GM12892 (cell line): Measurements from ENCODE around the gene CEP72.

ENCODE experiments used
- DNase-seq: peaks from one replicate; pipeline ENCODE4 v3.0.0; 2011; ENCODE audit not compliant: insufficient read length
- FAIRE-seq: peaks from 2 replicates; lab custom pipeline; 2011; peaks lifted over from hg19 to GRCh38; lab: Jason Lieb, UNC
- POLR2A ChIP-seq: IDR thresholded peaks from 2 replicates; pipeline ENCODE4 v1.6.1; 2011; ENCODE audit warnings: low read depth, low read length, control low read depth
- POLR2AphosphoS5 ChIP-seq: IDR thresholded peaks from 2 replicates; pipeline ENCODE4 v1.6.1; 2011; ENCODE audit warnings: low read depth, low read length, control low read depth
- TAF1 ChIP-seq: IDR thresholded peaks from 2 replicates; pipeline ENCODE4 v1.6.1; 2011; ENCODE audit warnings: low read depth, mild to moderate bottlenecking, control low read depth, low read length, borderline replicate concordance

Gene CEP72

DNA sequence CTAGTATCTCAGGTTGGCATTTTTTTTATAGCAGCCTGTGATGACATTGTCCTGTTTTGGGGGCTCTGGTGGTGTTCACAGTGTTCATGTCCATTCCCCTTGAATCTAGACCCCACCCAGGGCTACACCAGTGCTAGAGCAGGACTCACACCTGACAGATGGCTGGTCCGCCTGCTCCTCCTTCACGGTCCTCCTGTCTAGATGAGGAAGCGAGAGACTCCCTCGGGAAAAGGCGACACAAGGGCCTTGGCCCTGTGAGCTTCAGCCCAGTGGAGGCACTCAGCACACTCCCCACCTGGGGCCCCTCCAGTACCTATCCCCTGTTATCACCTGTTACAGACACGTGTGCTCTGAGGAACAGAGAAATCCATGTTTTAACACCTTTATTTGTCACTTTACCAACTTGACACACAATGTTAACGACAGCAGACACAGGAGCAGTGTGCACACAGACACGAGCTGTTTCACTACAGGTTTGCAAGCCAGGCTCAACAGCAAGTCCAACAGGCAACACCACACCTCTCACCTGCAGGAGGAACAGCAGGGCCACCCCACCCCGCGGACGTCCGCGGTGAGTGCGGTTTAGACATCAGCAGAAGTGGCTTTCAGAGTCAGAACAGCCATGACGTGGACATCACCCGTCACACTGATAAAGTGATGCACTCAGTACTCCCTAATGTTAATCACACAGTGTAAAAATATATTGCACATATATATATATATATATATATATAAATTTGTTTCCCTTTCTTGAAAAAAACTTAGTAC, 47.5 kb downstream of the CEP72 start:
- TF ChIP-seq TAF1 (no peak), POLR2AphosphoS5 (no peak), POLR2A (no peak)
- DNase-seq (no peak), FAIRE-seq (no peak)

DNA sequence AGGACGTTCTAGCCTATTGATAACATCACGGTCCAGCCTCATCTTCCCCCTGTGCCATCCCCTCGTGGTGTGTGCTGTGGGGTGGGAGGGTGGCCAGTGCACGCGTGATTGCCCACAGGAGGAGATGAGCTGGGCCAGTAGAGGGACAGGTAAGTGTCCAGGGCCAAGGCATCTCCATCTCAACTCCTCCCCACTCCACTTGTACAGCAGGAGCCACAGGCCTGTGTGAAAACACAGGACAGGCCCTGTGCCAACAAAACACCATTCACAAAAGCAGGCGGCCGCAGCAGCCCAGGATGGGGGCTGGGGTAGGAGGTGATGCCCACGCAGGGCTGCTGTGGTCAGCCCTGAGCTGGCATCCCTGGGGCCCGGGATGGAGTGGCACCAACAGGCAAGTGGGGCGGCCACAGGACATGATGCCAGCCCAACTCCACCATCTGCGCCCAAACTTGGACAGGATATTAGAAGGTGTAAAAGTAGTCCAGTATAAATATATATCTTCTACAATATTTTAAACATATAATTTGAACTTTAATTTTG, 48.4 kb downstream of the CEP72 start:
- no peak for FAIRE-seq
- TF ChIP-seq POLR2AphosphoS5: no peak
- DNase-seq: no peak

DNA sequence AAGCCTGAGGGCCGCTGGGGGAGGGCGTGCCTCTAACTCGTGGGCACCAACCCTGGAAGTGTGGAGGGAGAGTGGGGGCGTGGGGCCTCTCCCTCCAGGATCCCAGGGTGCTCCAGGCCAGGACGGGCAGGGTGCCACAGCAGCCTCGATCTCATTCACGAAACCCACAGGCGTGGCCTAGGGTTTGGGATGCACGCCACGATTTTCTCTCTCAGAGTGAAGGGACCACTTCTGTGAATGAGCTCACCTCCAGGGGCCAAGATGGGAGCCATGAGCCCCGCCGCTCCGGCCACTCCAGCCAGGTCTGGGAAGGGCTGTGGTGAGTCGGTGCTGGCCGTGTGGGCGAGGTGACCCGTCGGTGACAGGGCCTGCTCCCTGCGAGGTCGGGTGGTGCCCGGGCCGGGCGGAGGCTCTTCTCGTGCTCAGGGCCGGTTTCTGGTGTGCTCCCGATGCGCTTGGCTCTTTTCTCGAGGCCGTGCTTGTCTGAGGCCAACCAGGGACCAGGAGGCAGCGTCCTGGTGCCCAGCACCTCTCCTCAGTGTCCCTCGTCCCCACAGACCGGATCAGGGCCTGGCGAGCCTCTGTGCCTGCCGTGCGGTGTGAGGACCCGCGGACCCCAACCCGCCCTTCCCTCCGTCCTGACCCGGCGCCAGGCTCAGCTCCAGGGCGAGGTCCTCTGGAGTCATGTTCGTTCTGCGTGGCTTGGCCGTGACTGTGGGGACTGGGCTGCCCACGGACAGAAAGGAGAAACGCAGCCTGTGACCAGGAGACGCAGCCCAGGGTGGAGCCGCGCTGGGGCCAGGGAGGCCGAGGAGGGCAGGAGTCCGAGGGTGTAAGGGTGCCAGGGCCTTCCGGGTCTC, 50.0 kb downstream of the CEP72 start:
- TF ChIP-seq POLR2AphosphoS5 (no peak), TAF1 (no peak), POLR2A (no peak)
- FAIRE-seq: no peak
- DNase-seq: no peak

DNA sequence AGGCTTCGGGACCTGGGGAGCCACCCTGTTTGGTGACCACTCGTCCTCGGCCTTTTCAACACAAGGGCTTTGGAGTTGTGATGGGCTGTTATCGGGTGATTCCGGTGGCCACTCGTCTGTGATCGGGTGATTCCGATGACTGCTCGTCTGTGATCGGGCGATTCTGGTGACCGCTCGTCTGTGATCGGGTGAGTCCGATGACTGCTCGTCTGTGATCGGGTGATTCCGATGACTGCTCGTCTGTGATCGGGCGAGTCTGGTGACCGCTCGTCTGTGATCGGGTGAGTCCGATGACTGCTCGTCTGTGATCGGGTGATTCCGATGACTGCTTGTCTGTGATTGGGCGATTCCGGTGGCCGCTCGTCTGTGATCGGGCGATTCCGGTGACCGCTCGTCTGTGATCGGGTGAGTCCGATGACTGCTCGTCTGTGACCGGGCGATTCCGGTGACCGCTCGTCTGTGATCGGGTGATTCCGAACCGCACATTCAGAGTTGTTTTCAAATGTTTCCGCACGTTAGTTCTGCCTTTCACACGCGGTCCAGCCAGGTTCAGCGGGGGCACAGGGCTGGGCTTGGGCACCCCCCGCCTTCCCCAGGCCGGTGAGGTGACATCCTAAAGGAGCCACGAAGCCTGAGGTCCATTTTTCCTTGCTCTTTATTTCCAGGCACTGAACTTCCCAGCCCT, 50.8 kb downstream of the CEP72 start:
- DNase-seq: no peak
- FAIRE-seq: no peak
- TF ChIP-seq POLR2AphosphoS5 (no peak), TAF1 (no peak), POLR2A (no peak)

DNA sequence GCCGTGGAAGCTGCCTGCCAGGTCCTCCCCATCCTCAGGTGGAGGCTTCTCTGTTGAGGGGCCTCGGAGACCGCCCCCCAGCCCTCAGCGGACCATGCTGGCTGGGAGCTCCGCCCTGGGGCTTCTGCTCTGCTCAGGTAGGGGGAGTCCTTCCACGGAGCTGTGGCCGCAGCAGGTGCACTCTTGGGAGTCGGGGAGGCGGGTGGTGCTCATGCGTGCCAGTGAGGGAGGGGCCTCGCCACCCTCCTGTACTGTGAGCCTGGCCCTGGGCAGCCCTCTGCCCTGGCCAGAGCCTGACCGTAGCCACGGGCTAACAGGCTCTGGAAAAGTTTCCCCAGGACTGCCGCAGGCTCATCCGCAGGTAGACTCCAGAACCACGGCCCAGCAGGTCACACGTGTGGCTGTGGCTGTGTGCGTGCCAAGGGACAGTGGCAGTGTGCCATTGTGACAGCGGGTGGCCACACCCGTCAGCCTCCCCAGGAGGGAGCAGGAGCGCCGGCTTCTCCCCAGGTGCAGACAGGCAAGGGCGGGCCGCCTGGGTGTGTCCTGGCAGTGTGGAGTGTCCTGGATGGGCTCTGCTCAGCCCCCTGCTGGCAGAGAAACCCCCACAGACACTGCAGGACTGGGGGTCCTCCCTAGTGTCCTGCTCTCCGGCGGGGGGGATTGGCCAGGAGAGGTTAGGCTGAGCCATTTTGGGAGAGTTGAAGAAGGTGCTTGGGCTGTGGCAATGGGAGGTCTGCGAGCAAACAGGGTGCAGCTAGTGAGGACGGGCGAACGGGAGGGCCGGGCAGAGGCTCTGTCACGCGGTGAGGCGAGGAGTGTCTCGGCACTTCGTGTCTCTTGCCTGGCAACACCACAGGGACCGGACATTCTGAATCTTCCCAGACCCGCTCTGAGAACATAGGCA, 51.5 kb downstream of the CEP72 start:
- no peak for DNase-seq
- TF ChIP-seq POLR2AphosphoS5: no peak
- TF ChIP-seq POLR2A: no peak
- no peak for TF ChIP-seq TAF1
- FAIRE-seq: no peak

DNA sequence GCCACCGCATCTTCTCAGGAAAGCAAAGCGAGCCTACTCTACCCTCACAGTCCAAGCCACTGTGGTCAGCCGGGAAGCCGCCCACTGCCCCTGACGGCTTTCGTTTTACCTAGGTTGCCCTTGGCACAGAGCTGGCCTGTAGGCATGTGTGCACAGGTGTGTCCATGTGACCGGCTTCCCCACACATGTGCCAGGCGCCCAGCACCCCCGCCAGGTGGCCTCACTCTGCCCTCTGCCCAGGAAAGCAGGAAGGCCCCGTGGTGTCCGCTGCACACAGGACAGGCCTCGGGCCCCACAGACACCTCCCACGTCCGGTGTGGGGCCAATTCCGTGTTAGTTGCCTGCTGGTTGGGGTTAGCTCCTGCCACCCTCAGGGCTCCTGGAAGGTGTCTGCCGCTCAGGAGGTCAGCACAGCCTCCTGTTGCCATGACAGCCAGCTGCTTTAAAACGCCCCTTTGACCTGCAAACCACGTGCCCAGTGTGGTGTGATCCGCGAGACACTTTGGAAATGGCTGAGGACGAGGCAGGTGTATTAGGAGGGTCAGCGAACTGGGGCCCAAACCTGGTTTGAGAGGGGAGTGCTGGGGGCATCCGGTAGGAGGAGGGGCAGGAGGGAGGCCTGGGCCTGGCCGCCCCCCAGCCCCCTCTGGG, 52.3 kb downstream of the CEP72 start:
- TF ChIP-seq TAF1: no peak
- TF ChIP-seq POLR2AphosphoS5: no peak
- no peak for TF ChIP-seq POLR2A
- no peak for DNase-seq
- no peak for FAIRE-seq

DNA sequence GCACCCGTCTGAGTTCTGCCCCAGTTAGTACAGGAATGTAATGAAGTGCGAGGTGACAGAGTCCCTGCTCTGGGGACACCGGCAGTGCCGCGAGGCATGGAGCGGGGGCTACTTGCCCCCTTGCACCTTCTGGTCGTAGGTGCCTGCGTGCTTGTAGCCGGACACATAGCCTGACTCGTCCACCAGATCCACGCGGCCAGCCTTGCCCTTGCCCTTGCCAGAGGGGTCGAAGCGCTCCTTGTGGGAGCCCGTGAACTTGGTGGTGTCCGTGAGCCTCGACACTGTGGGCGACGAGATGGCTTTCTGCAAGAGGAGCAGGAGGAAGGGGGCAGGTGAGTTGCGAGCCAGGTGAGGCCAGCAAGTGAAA, 52.8 kb downstream of the CEP72 start:
- FAIRE-seq (no peak), DNase-seq (no peak)
- no peak for TF ChIP-seq POLR2A
- no peak for TF ChIP-seq TAF1
- TF ChIP-seq POLR2AphosphoS5: no peak

DNA sequence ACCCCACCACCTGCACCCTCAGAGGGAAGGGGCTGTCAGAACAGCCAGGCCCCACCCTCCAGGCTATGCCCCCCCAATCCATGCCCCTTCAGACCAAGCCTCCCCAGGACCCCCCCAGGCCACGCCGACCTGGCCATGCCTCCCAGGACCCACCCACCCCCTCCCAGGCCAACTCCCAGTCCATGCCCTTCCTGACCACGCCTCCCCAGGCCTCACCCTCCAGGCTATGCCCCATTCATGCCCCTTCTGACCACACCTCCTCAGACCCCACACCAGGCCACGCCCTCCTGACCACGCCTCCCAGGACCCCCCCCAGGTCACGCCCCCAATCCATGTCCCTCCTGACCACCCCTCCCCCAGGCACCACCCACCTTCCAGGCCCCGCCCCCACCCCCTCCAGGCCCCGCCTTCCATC, 53.4 kb downstream of the CEP72 start:
- DNase-seq (no peak), FAIRE-seq (no peak)
- TF ChIP-seq POLR2AphosphoS5 (no peak), TAF1 (no peak), POLR2A (no peak)

DNA sequence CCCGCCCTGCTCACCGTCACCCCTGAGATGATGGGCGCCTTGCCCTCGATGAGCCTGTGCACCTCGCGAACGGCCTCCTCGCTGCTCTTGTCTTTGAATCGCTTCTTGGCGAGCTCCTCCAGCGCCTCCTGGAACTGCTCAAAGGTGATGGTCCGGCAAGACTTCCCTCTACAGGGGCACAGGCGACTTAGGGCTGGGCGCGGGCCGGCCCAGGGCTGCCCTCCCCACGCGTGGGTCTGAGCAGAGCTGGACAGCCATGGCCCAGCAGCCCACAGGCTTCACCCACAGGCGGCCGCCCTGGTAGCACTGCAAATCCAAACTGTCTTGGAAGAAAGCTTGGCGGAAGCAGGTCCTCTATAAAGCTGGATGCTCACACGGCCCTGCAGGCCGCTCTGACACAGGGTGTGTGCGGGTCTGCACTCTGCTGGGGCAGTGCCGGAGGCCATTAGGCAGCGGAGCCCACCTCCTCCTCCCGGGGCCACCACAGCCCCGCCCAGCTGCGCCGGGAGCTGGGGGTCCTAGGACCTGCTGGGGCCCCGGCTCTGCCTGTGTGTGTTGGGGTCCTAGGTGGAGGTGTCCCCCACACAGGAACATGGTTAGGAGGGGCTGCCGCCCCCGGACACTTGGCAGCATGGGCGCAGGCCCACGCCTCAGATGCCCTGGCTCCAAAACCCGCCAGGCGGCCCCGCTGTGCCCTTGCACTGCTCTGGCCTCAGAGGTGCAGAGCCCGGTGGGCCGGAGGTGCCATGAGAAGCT, 54.0 kb downstream of the CEP72 start:
- DNase-seq: no peak
- no peak for TF ChIP-seq TAF1
- TF ChIP-seq POLR2A: no peak
- no peak for TF ChIP-seq POLR2AphosphoS5
- FAIRE-seq: no peak

DNA sequence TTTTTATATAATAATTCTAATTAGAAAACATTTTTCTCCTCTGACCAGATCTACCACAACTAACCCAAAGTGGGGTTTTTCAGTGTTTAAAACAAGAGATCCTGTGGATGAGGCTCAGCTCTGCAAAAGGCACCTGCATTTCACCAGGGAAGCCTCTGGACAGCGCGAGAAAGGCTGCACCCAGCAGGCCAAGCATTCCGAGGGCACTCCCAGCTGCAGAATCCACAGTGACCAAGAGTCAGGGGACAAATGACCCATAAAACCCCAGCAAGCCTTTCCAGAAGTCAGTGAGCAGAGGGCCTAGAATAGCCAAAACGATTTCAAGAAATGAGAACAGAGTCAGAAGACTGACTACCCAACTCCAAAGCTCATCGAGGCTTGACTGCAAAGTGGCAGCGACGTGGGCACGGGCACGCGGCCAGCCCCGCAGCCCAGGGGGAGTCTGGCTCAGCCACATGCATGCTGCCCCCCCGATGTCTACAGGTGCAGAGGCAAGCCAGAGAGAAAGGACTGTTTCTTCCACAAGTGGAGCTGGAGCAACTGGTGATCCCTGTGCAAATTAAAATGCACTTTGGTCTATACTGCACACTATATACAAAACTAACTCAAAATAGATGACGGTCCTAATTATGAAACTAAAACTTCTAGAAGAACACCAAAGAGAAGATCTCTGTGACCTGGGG, 54.8 kb downstream of the CEP72 start:
- TF ChIP-seq TAF1: no peak
- DNase-seq: no peak
- no peak for FAIRE-seq
